ENCODE results near the gene PNPLA3.
A peak's percentile ranks its signal among the peaks of the same experiment; 100 is the strongest.

The PNPLA3 gene

DNA sequence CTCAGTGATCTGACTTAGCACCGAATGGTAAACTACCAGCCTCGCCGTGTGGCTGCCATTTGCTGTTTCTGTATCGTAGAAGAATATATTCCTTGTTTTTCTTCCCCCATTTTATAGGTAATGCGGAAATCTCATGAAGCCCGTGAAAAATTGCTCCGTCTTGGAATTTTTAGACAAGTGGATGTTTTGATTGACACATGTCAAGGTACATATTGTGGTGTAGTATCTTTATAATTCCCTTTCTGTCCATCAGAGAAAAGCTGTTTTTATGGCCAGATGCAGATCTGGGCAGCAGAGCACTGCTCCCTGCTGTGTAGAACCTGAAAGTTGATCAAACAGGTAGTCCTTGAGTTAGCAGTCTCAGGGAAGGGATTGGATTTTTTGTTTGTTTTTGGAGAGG lies 45.0 kb downstream of the PNPLA3 start:
- DNase-seq = no peak

DNA sequence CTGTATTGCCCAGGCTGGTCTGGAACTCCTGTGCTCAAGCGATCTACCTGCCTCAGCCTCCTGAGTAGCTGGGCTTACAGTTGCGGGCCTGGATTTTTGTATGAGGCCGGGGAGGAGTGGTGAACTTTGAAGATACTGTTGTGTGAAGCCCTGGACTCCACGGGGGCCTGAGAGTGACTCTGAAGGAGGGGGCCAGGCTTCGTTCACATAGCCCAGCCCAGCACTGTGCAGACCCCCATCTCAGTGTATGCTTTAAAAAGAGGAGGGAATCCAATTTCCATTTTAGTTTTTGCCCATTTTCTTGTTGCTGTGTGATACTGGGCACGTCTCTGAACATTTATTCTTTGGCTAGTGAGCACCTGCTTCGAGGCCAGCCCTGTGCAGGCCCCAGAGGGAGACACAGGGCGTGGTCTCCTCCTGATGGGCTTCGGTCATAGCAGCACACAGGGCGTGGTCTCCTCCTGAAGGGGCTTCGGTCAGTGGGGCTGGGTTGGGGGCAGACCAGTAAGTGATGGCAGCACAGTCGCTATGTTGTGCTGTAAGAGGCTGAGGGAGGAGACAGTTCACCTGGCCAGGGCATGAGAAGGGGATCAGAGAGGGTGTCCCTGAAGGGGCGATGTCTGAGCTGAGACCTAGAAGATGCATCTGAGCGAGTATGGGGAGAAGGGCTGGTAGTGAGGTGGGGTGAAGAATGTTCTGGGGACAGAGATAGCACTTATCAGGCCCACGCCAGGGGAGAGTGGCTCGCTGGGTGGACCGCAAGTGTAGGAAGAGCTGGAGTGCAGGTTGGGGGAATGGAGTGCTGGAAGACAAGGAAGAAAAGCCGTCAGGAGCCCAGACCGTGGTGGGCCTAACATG lies 45.6 kb downstream of the PNPLA3 start:
- DNase-seq = no peak

DNA sequence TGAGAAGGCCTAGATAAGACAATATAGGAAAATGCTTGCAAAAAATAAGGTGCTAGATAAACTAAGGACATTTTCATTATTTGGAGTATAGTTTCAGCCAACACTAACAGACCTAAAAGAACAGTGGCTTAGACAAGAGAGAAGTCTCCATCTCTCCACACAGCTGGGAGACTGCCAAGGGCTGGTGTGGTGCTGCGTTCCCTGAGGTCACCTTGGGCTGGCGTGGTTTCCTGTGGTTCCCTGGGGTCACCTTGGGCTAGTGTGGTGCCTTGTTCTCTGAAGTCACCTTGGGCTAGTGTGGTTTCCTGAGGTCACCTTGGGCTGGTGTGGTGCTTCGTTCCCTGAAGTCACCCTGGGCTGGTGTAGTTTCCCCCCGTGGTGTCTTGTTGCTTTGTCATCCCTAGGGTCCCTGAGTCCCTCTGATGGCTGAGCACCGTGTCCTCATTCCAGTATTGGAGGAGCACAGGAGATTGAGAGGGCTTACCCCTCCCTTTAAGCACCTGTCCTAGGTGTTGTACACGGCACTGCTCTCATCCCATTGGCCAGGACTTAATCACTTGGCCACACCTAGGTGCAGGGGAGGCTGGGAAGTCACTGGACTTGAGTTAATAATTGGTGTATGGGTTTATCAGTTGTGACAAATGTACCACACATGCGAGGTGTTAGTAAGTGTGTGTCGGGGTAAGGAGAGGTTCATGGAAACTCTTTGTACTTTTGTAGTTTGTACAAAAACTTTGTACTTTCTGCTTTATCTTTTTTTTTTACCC lies 46.6 kb downstream of the PNPLA3 start:
- DNase-seq = no peak

DNA sequence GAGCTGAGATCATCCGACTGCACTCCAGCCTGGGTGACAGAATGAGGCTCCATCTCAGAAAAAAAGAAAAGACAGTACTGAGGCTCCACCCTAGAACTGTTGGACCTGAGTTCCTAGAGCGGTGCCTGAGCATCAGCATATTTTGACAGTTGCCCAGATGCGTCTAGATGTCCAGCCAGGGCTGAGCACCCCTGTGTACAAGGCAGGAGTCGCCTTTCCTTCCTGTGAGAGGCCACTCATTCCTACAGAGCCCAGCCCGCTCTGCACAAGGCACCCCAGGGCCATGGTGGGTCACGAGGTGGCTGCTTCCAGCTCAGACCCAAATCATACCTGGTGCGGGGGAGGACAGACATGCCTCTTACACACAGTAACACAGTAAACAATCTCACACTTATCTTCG lies 47.5 kb downstream of the PNPLA3 start:
- no peak for DNase-seq

DNA sequence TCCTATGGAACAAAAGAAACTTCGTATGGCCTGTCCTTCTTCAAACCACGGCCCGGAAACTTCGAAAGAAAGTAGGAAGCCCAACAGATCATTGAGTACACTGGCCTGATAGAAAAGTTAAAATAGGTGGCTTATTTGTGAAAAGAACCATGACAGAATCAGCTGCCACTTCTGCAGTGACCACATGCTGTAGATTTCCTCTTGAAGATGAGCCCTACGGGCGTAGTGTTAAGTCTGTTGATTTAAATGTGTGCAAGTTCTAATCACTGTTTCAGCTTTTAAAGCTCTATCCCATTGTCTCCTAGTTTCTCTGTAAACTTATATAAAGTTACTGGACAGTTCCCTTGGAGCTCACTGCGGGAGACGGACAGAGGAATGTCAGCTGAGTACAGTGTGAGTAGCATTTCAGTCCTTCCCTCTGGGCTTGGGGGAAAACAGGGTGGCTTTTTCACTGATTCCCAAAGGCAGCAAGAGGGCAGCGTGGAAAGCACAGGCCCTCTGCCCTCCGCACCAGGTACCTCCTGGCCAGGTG lies 49.4 kb downstream of the PNPLA3 start:
- no peak for DNase-seq

DNA sequence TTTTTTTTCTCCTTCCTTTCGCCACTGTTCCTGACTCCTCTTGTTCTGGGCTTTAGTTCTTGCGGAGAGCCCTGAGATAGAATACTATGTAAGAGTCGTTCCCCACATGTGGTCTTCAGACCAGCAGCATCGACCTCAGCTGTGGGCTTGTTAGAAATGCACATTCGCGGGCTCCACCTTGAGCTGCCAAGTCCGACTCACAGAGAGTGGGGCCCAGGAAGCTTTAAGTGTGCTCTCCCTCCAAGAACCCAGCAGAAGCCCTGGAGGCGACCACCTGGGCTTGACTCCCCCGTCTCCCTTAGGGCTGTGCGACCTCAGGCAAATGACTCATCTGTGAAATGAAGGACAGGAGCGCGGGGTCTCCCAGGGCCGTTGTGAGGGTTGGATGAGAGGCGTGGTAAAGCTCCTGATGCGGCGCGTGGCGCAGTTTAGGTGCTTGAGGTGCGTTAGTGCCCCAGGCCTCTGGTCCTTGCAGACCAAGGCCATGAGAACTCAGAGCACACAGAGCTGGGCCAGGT lies 50.5 kb downstream of the PNPLA3 start:
- no peak for DNase-seq

DNA sequence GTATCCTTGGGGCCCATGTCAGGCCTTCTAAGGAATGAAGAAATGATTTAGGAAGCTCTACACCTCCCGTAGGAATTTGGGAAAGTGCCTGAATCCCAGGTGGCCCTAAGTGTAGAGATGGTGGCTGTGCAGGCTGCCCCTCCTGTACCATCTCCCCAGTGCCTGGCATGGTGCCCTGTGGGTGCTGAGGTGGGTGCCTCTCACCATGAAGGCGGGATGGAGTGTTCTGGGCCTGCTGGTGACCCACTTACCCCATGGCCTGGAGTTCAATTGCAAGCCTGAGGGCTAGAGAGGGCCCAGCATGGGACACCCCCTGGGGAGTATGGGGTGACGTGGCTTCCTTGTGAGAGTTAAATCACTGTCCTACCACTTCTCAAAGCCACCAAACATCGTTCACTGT lies 51.4 kb downstream of the PNPLA3 start:
- no peak for DNase-seq

DNA sequence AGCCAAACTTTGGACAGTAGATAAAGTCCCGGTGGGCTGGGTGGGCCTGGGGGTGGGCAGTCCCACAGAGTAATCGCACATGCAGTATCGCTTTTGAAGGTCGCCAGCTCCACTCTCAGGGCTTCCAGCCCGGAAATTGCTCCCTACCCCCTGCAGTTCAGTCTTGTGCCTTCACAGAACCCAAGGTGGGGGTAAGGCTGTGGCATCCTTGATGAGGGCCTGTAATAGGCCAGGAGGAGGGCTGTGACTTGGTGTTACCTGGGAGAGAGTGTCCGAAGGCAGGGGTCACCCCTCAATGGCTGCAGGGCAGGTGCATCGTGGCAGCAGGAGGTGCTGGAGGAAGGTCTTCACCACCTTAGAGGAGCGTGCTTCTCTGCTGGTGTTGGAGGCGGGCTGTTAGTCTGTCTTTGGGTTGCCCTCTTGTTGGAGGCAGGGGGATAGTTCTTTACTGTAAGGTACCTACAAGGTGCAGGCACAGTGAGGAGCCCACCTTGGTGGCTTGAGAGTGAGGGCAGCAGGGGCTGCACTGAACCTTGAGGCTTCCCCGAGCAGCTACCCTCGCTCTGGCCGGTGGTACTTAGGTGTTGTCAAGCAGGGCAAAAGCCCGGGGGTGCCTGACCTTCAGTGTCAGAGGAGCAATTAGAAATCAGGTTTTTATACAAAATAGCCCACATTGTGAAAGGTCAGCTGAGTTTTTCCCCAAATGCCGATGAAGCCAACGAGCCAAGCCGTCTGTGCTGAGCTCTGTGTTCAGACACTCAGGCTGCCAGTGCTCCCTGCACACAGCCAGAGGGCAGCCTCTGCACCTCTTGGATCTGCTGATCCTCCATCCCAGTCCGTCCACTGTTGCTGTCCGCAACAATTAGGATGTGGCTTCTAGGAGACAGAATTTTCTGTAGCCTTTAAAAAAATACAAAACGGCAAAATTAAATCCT lies 53.5 kb downstream of the PNPLA3 start:
- no peak for DNase-seq

DNA sequence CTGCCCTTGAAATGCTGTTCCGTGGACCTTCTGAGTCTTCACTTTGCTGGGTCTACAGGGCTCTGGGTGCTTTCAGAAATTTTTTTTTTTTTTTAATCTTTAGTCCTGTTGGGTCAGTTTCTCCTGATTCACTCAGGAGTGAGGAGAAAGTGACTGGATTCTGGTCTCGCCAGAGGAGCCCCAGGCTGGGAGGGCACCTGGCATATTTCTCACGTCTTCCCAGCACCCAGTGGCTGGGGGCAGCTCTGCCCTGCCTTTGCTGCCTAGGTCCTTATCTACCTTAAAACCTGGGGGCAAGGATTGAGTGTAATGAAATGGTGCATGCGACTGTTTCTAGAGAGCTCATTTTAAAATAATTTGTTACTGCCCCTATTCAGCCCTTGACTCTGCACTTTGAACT lies 55.0 kb downstream of the PNPLA3 start:
- DNase-seq = no peak

DNA sequence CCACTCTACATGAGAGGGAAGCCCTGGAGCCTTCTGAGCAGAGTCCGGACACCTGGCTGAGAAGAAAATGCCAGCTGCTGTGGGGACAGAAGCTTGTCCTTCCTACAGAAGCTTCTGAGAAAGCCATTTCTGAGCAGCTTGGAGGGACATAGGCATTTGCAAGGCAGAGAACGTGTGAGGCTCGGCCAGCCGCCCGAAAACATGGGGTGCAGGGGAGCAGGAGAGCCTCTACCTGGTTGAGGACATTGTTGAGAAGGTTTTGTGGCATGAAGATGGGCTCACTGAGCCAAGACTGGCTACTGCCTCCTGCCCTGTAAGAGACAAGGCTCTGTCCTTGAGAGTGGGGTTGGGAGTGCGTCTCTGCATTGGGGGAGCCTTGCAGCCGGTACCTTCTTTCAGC lies 57.0 kb downstream of the PNPLA3 start:
- no peak for DNase-seq

DNA sequence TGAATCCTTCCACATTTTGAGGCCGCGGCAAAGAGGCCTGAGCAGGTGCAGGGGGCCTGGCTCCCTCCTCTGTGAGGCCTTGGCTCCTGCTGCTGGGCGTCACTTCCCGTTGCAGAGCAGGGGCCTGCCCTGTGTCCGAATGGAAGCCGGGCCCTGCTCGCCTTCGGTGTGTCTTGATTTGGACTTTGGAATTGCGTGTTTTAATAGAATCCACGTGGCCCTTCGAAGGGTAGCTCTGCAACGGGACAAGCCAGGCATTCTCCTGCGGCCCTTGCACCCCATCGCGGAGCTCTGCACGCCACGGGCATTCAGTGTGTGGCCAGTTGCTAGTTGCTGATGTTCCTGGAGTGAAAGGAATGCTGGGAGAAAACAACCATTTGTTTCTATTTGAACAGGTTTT lies 57.4 kb downstream of the PNPLA3 start:
- DNase-seq = no peak

DNA sequence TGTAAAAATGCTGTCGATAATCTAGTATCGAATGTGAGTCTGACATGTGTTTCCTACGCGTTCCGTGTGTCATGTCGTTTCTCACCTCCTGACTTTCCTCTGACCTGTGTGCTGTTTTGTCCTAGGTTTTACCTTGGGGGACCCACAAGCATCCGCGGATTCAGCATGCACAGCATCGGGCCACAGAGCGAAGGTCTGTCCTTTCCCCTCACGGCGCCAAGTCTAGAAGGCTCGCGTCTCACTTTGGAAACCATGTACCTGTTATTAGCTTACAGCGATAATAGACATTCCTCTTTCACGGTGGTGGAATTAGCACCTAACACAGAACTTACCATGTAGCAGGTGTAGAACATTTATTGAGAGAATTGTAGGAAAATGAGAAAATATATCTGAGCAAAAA lies 60.2 kb downstream of the PNPLA3 start:
- DNase-seq = no peak

DNA sequence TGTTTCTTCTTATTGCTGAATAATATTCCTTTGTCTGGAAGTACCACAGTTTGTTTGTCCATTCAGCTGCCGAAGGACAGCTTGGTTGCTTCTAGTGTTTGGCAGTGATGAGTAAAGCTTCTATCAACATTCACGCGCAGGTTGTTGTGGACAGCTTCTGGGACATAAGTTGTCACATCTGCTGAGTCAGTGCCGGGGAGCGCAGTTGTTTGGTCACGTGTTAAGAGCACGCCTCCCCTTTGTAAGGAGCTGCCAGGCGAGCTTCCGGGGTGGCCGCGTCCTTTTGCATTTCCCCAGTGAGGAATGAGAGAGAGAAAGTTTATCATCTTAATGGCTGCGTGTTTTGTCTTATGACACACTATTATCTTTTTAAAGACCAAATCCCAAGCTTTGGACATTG lies 61.9 kb downstream of the PNPLA3 start:
- DNase-seq = no peak

DNA sequence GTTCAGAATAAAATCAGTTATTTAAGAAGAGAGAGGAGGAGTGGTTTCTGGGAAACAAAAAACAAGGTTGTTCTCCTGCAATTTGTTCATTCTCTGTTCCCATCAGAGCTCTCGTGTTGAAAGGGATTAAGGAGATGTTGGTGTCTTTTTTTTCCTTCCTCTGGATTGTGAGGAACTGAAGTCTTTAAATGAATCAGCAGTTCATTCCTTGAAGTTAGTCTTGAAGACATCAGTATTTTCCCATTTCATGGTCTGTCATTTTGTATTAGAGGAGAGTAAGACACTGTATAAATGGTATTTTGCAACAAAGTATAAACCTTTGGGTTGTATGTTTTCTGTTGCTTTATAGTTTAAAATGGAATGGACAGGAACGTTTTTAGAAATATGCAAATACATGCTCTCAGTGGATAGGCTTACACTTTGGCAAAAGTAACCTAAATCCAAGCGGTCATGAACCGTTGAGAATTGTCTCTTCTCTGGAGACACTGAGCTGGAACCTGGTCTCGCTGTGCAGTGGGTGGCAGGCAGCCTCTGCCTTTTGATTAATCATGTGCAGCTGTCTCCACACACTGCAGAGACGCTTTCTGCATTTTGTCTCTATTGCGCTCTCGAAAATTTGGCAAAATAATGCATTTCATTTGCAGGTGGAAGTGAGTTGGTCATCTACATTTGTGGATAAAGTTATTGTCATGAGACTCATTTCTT lies 64.7 kb downstream of the PNPLA3 start:
- no peak for DNase-seq

DNA sequence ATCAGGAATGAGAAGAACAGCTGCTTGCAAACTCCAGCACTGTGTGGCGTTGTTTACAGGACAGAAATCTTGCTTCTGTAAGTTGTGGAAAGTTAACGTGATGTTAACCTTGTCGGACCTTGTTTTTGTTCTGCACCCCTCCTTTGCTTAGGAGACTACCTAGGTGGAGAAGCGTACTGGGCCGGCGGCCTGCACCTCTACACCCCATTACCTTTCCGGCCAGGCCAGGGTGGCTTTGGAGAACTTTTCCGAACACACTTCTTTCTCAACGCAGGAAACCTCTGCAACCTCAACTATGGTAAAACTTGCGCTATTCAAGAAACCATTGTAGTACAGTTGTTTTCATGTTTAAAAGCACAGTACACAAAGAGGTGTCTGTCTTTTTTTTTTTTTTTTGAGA lies 65.4 kb downstream of the PNPLA3 start:
- no peak for DNase-seq

DNA sequence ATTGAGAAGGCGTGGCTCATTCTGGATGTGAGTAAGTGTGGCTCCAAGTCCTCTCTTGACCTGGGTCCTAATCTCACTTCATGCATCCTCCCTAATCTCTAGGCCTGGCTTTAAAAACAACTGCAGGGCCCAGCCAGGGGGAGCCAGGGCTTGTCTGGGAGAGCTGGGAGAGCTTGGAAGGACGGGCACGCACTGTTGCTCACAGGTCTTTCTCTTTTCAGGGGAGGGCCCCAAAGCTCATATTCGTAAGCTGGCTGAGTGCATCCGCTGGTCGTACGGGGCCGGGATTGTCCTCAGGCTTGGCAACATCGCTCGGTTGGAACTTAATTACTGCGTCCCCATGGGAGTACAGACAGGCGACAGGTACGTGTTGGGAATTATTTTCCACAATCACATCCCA lies 66.4 kb downstream of the PNPLA3 start:
- DNase-seq = no peak

DNA sequence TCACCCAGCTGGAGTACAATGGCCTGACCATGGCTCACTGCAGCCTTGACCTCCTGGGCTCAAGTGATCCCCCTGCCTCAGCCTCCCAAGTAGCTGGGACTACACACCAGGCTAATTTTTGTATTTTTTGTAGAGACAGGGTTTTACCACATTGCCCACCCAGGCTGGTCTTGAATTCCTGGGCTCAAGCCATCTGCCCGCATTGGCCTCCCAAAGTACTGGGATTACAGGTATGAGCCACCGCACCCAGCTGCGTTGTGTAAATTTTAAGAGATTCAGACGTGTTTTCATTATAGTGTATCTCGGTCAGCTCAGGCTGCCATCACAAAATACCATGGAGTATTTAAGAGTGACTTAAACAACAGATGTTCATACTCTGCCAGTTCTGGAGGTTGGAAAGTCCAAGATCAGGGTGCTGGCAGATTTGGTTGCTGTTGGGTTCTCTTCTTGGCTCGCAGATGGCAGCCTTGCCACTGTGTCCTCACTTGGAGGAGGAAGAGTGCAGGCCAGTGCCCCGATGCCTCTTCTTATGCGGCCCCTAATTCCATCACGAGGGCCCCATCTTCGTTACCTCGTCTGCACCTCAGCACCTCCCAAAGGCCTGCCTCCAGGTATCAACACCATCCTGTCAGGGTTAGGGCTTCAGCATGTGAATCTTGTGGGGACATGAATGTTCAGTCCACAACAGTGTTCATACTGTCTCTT lies 67.9 kb downstream of the PNPLA3 start:
- no peak for DNase-seq

DNA sequence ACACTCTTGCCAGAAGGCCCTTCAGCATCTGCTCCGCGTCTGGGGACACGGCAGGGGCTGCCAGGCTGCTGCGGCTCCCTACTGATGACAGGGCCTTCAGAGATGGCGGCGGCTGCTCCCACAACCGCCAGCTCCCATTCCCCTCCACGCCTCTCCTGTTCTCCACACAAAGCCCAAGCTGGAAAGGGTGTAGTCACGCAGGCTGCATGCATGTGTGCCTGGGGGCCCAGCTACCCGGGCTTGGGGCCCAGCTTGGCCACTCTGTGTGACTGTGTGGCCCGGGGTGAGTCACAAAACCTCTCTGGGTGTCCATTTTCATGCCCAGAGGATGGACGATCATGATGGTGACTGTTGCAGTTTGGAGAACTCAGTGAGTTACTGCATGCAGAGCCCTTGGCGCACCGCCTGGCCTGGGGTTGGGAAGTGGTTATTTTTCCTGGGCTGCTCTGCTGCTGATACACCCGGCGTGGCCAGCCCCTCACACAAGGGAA lies 68.8 kb downstream of the PNPLA3 start:
- DNase-seq = no peak

DNA sequence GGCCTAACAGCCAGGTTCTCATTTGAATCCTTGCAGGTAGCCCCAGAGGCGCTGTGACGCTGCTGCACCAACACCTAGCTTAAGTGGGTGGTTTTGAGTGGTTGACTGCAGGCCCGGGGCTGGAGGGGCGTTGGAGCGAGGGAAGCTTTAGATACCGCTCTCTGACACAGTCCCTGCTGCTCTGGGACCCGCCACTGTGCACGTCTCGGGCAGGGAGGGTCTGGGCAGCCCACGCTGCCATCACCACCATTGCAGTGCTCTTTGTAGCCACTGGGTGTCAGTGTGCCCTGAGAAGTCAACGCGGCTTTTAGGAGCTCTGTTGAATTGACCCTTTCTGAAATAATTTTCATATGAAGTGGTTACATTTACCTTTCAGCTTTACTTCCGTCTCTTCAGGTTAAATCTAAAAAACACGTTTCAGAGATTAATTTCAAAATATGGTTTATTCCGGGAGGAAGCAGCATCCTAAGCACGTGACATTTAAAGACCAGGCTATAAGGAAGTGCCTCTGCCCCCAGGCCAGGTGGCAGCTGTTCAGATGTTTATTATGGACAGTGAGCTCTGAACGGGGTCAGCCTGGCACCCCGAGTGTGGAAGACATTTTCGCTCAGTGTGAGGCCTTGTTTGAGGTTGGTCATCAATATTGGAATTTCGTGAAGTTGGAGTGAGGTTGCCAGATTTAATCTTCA lies 69.6 kb downstream of the PNPLA3 start:
- DNase-seq = peak; percentile 46

DNA sequence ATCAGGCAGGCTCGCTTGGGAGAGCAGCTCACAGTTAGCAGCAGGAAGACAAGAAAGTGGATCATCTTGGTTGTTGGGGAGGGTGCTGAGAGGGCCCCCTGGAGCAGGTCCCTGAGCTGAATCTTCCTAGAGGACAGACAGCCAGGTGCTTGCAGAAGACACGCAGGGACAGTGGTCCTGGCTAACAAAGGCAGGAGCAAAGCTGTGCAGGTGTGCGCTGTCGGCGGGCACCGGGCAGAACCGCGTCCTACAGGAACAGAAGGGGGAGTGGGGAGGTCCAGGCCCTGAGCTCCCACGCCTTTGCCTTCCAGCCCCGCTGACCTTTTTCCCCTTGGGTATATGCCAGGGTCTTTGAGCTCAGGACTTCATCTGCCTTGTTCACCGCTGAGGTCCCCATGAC lies 70.4 kb downstream of the PNPLA3 start:
- DNase-seq = no peak

DNA sequence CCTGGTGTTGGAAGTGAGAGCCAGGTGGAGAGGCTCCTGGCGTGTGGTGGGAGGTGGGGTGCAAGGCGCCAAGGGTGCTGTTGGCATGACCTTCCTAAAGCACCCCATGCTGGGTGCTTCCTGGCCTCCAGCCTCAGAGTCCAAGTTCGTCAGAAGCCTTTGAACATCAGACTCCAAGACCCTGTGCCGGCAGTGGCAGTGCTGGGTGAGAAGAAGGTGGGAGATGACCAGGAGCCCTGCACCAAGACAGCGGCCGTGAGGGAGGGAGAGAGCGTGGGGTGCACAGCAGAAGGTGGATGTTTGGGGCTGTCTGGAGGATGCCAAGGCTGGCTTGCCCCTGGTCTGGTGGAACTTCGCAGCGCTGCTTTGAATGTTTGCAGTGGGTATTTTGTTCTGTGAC lies 70.8 kb downstream of the PNPLA3 start:
- no peak for DNase-seq
